ENCODE results near the gene LRCH3.

Gene LRCH3

GRCh38 chr3:197761784-197762183, 29.3 kb upstream of the LRCH3 start:
- H3K36me3 Mint-ChIP-seq (ENCODE audit: low read depth), result peaks cover 5% of the 10 kb centered on the region
- no peak overlapping the region for H3K4me3 Mint-ChIP-seq
- no peak overlapping the region for H3K27ac Mint-ChIP-seq
- H3K27me3 Mint-ChIP-seq (ENCODE audit: low read depth), result no peaks in the 10 kb centered on the region
- H3K4me1 Mint-ChIP-seq (ENCODE audit: low read depth), result no peaks in the 10 kb centered on the region
- DNase-seq (ENCODE audit: low spot score), result no peak
- H3K9me3 Mint-ChIP-seq, result no peaks in the 10 kb centered on the region

DNA sequence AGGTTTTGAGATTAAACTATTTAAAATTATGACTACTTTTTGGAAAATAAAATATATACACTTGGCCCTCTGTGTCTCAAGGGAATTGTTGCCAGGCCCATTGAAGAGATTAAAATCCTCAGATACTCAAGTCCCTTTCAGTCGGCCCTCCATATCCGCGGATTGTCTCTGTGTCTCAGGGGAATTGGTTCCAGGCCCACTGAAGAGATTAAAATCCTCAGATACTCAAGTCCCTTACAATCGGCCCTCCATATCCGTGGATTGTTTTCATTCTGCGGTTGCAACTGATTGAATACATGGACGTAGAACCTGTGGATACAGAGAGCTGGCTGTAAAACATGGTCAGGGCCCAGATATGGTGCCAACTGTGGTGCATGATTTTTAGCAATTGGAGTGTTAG, 15.7 kb upstream of the LRCH3 start:
- Mint-ChIP-seq H3K27ac (no peak overlapping the region), H3K4me1 (ENCODE audit: low read depth) (no peaks in the 10 kb centered on the region), H3K4me3 (no peak overlapping the region), H3K9me3 (no peaks in the 10 kb centered on the region), H3K27me3 (ENCODE audit: low read depth) (no peaks in the 10 kb centered on the region), H3K36me3 (ENCODE audit: low read depth) (peaks cover 42% of the 10 kb centered on the region)
- DNase-seq (ENCODE audit: low spot score), result no peak

GRCh38 chr3:197782230-197782629, 8.8 kb upstream of the LRCH3 start:
- Mint-ChIP-seq H3K4me1 (ENCODE audit: low read depth) (no peaks in the 10 kb centered on the region), H3K27me3 (ENCODE audit: low read depth) (no peaks in the 10 kb centered on the region), H3K27ac (no peak overlapping the region), H3K9me3 (no peaks in the 10 kb centered on the region), H3K4me3 (no peak overlapping the region), H3K36me3 (ENCODE audit: low read depth) (peaks cover 35% of the 10 kb centered on the region)
- no peak for DNase-seq (ENCODE audit: low spot score)

GRCh38 chr3:197784019-197784585, 7.0 kb upstream of the LRCH3 start:
- H3K4me3 Mint-ChIP-seq, result no peak overlapping the region
- no peaks in the 10 kb centered on the region for H3K27me3 Mint-ChIP-seq (ENCODE audit: low read depth)
- H3K4me1 Mint-ChIP-seq (ENCODE audit: low read depth), result no peaks in the 10 kb centered on the region
- H3K9me3 Mint-ChIP-seq, result no peaks in the 10 kb centered on the region
- no peak overlapping the region for H3K27ac Mint-ChIP-seq
- peaks cover 27% of the 10 kb centered on the region for H3K36me3 Mint-ChIP-seq (ENCODE audit: low read depth)
- DNase-seq (ENCODE audit: low spot score), result no peak

DNA sequence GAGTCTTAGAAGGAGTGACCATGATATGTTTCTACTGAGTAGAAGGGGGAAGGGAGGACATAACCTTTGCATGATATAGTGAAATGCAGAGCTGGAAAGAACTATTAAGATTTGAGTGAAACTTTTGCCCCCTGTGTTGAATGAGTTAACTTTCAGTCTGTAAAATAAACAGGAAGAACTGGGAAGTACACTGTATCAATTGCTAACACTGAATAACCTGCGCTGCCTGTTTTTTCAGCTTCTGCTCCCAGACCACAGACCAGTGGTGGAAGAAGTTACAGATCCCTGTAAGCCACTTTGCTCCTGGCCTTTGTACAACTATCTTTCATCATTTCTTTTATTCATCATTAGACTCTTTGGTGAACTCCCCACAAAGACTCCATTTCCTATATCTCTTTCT, 3.6 kb upstream of the LRCH3 start:
- Mint-ChIP-seq H3K9me3 (no peaks in the 10 kb centered on the region), H3K36me3 (ENCODE audit: low read depth) (peaks cover 11% of the 10 kb centered on the region), H3K27ac (no peak overlapping the region), H3K4me1 (ENCODE audit: low read depth) (peaks cover 10% of the 10 kb centered on the region), H3K4me3 (no peak overlapping the region), H3K27me3 (ENCODE audit: low read depth) (no peaks in the 10 kb centered on the region)
- DNase-seq (ENCODE audit: low spot score), result no peak

GRCh38 chr3:197789309-197789708, 1.7 kb upstream of the LRCH3 start:
- Mint-ChIP-seq H3K4me3 (no peak overlapping the region), H3K36me3 (ENCODE audit: low read depth) (peaks cover 11% of the 10 kb centered on the region), H3K27me3 (ENCODE audit: low read depth) (no peaks in the 10 kb centered on the region), H3K9me3 (no peaks in the 10 kb centered on the region), H3K4me1 (ENCODE audit: low read depth) (peaks cover 21% of the 10 kb centered on the region), H3K27ac (no peak overlapping the region)
- DNase-seq (ENCODE audit: low spot score), result no peak

GRCh38 chr3:197790033-197790432, 1.0 kb upstream of the LRCH3 start:
- H3K9me3 Mint-ChIP-seq, result no peaks in the 10 kb centered on the region
- H3K36me3 Mint-ChIP-seq (ENCODE audit: low read depth), result peaks cover 11% of the 10 kb centered on the region
- H3K4me1 Mint-ChIP-seq (ENCODE audit: low read depth), result peaks cover 23% of the 10 kb centered on the region
- DNase-seq (ENCODE audit: low spot score), result no peak
- peak overlapping the region; percentile 95 for H3K4me3 Mint-ChIP-seq
- H3K27me3 Mint-ChIP-seq (ENCODE audit: low read depth), result no peaks in the 10 kb centered on the region
- H3K27ac Mint-ChIP-seq, result peak overlapping the region; percentile 99

DNA sequence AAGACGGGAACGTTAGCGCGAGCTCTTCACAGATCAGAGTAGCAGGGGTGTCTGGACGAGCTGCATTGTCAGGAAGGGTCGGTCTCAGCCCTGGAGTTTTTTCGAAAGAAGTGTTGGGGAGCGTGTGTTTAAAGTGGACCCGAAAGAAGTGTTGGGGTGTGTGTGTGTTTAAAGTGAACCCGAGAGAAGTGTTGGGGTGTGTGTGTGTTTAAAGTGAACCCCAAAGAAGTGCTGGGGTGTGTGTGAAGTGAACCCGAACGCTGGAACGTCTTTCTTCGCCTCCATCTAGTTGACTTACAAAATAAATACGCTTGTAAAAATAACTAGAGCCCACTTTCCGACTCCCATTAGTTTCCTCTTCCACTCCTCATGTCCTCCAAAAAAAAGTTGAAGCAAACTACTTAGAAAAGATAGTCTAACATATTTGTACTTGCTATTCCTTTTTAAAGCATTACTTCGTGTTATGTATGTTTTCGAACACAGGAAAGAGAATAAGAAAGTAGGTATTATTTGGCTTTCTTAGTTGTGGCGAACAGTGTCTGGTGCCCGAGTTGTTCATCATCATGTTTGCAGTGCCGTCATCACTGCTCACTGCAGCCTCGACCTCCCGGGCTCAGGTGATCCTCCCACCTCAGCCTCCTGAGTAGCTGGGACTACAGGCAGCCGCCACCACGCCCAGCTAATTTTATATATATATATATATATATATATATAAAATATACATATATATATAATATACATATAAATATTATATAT, 1.0 kb downstream of the LRCH3 start:
- no peak for DNase-seq (ENCODE audit: low spot score)
- Mint-ChIP-seq H3K4me1 (ENCODE audit: low read depth) (peaks cover 30% of the 10 kb centered on the region), H3K9me3 (no peaks in the 10 kb centered on the region), H3K36me3 (ENCODE audit: low read depth) (peaks cover 14% of the 10 kb centered on the region), H3K4me3 (peak overlapping the region; percentile 98), H3K27ac (peak overlapping the region; percentile 98), H3K27me3 (ENCODE audit: low read depth) (no peaks in the 10 kb centered on the region)

- H3K27me3 Mint-ChIP-seq (ENCODE audit: low read depth), result no peaks in the 10 kb centered on the region
- peaks cover 31% of the 10 kb centered on the region for H3K4me1 Mint-ChIP-seq (ENCODE audit: low read depth)
- H3K9me3 Mint-ChIP-seq, result no peaks in the 10 kb centered on the region
- no peak for DNase-seq (ENCODE audit: low spot score)
- peaks cover 9% of the 10 kb centered on the region for H3K36me3 Mint-ChIP-seq (ENCODE audit: low read depth)
- peak overlapping the region; percentile 76 for H3K4me3 Mint-ChIP-seq
- peak overlapping the region; percentile 86 for H3K27ac Mint-ChIP-seq
Measured at GRCh38 chr3:197793247-197793646, 2.2 kb downstream of the LRCH3 start.

DNA sequence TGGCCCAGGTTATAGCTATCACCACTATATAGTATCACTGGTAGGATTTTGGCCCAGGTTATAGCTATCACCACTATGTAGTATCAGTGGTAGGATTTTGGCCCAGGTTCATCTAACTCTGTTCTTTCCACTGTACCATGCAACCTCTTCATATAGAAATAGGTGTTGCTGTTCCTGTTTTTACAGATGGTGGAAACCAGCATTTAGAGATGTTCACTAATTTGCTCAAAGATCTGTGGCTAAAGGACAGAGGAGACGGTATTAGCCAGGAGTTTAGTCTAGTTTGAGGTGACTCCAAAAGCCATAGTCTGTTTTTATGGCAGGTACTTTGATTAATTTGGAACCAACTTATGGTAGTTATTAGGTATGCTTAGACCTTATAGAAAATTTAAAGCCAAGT, 3.1 kb downstream of the LRCH3 start:
- peaks cover 35% of the 10 kb centered on the region for H3K4me1 Mint-ChIP-seq (ENCODE audit: low read depth)
- DNase-seq (ENCODE audit: low spot score), result no peak
- no peak overlapping the region for H3K4me3 Mint-ChIP-seq
- no peak overlapping the region for H3K27ac Mint-ChIP-seq
- no peaks in the 10 kb centered on the region for H3K9me3 Mint-ChIP-seq
- no peaks in the 10 kb centered on the region for H3K27me3 Mint-ChIP-seq (ENCODE audit: low read depth)
- H3K36me3 Mint-ChIP-seq (ENCODE audit: low read depth), result peaks cover 9% of the 10 kb centered on the region

GRCh38 chr3:197795200-197795599, 4.1 kb downstream of the LRCH3 start:
- DNase-seq (ENCODE audit: low spot score), result no peak
- Mint-ChIP-seq H3K4me3 (no peak overlapping the region), H3K4me1 (ENCODE audit: low read depth) (peaks cover 36% of the 10 kb centered on the region), H3K27ac (no peak overlapping the region), H3K27me3 (ENCODE audit: low read depth) (no peaks in the 10 kb centered on the region), H3K9me3 (no peaks in the 10 kb centered on the region), H3K36me3 (ENCODE audit: low read depth) (peaks cover 11% of the 10 kb centered on the region)

DNA sequence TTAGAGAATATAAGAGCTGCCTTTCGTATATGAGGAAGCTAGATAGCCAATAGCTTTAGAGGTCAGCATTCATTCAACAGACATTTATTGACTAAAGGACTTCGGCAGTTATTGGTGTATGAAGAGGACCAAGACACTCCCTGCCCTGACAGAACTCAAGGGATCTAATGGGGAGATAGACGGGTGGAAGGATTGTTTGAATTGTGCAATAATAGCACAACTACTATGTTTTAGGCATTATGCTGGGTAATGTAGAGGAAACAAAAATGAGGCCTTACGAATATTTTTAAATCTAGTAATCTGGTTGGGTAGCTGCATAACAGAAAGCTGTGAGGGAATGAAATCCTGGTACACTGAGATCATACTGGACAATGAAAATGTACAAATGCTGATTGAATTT, 5.0 kb downstream of the LRCH3 start:
- H3K4me3 Mint-ChIP-seq, result no peak overlapping the region

GRCh38 chr3:197798863-197799262, 7.8 kb downstream of the LRCH3 start:
- Mint-ChIP-seq H3K4me1 (ENCODE audit: low read depth) (peaks cover 44% of the 10 kb centered on the region), H3K27me3 (ENCODE audit: low read depth) (no peaks in the 10 kb centered on the region), H3K36me3 (ENCODE audit: low read depth) (peaks cover 6% of the 10 kb centered on the region), H3K4me3 (no peak overlapping the region), H3K9me3 (no peaks in the 10 kb centered on the region), H3K27ac (no peak overlapping the region)
- no peak for DNase-seq (ENCODE audit: low spot score)

More for the DNA sequence above, 5.0 kb downstream of the LRCH3 start:
- peaks cover 35% of the 10 kb centered on the region for H3K4me1 Mint-ChIP-seq (ENCODE audit: low read depth)
- H3K9me3 Mint-ChIP-seq, result no peaks in the 10 kb centered on the region
- H3K27me3 Mint-ChIP-seq (ENCODE audit: low read depth), result no peaks in the 10 kb centered on the region
- peaks cover 12% of the 10 kb centered on the region for H3K36me3 Mint-ChIP-seq (ENCODE audit: low read depth)
- peak overlapping the region; percentile 36 for H3K27ac Mint-ChIP-seq
- no peak for DNase-seq (ENCODE audit: low spot score)

- Mint-ChIP-seq H3K36me3 (ENCODE audit: low read depth) (peaks cover 7% of the 10 kb centered on the region), H3K4me3 (no peak overlapping the region), H3K27me3 (ENCODE audit: low read depth) (no peaks in the 10 kb centered on the region), H3K27ac (no peak overlapping the region), H3K9me3 (no peaks in the 10 kb centered on the region), H3K4me1 (ENCODE audit: low read depth) (peaks cover 37% of the 10 kb centered on the region)
- DNase-seq (ENCODE audit: low spot score), result no peak
Measured at GRCh38 chr3:197800379-197800778, 9.3 kb downstream of the LRCH3 start.

Data from T-helper 2 cell treated with Interferon-gamma antibody and Interleukin-4, amounts not matched to agents 5 μg/mL and 100 μg/mL, for 36 hours (primary cell).